Heart left ventricle (tissue), 16 donors: ENCODE measurements around the gene OXLD1. TPM values are rescaled to one million over a fixed set of nuclear protein-coding genes. Genes with fewer than 3 reads are reported as not detected.

Experiments
- ATAC-seq, 4 donors: fragments of 200-7000 bp; cut with Tn5 transposase; one replicate each; pipeline ENCODE4 v1.9.1; 2020 to 2022; ENCODE audit warnings: moderate library complexity in 4 of 4, mild to moderate bottlenecking in 3 of 4, moderate number of reproducible peaks in 1 of 4
- DNase-seq, 5 donors: peaks; one replicate each; pipeline ENCODE4 v3.0.0-alpha.2; 2020
- H3K27ac ChIP-seq, 12 donors: fragments of 200-600 bp; sonication (generic) in 4 of 12; one replicate each; pipeline versions ENCODE4 v1.5.0 to v1.8.0; 2016 to 2022; ENCODE audit warnings: mild to moderate bottlenecking in 2 of 12
- H3K27me3 ChIP-seq, 9 donors: fragments of 200-600 bp; sonication (generic) in 2 of 9; one replicate each; pipeline versions ENCODE4 v1.5.1 to v1.8.0; 2016 to 2022; ENCODE audit warnings: mild to moderate bottlenecking in 3 of 9
- H3K36me3 ChIP-seq, 9 donors: fragments of 200-600 bp; sonication (generic) in 2 of 9; one replicate each; pipeline versions ENCODE4 v1.5.0 to v1.8.0; 2018 to 2022; ENCODE audit warnings: mild to moderate bottlenecking in 2 of 9
- H3K4me1 ChIP-seq, 12 donors: fragments of 200-600 bp; sonication (generic) in 4 of 12; one replicate each; pipeline versions ENCODE4 v1.5.0 to v1.8.0; 2016 to 2022; ENCODE audit warnings: mild to moderate bottlenecking in 3 of 12
- H3K4me3 ChIP-seq, 12 donors: fragments of 200-600 bp; sonication (generic) in 4 of 12; one replicate each; pipeline versions ENCODE4 v1.5.0 to v1.8.0; 2017 to 2022; ENCODE audit warnings: mild to moderate bottlenecking in 9 of 12, moderate library complexity in 4 of 12
- H3K9me3 ChIP-seq, 12 donors: fragments of 200-600 bp; sonication (generic) in 4 of 12; one replicate each; pipeline versions ENCODE4 v1.5.0 to v1.8.0; 2016 to 2022; ENCODE audit warnings: mild to moderate bottlenecking in 1 of 12
- CTCF ChIP-seq, 12 donors: fragments of 200-600 bp; sonication (generic) in 4 of 12; IDR thresholded peaks; one replicate each; pipeline versions ENCODE4 v1.5.0 to v1.8.0; 2018 to 2022; ENCODE audit warnings: antibody characterized with exemption in 12 of 12, mild to moderate bottlenecking in 5 of 12
- POLR2A ChIP-seq, 2 donors: fragments of 450-650 bp; IDR thresholded peaks; one replicate each; pipeline ENCODE4 v1.6.1; 2017; ENCODE audit warnings: antibody characterized with exemption in 2 of 2, mild to moderate bottlenecking in 2 of 2, moderate library complexity in 2 of 2
- WGBS, 4 donors: extraction: QIAGEN DNeasy Blood & Tissue Kit in 2 of 4; methylation state at CpG; one replicate each; pipeline versions ENCODE4 v1.1.5 to v1.1.7; 2013 to 2018; 5-methylcytosine and 5-hydroxymethylcytosine counted together
- intact Hi-C, 10 donors: fragments of 100-400 bp; cut with DNase I; formaldehyde crosslinking; loops; one replicate each; pipeline versions ENCODE4 v1.11.1 to v1.14.2; 2022
- polyA plus RNA-seq, 2 donors: library from polyadenylated mRNA; stranded (reverse); fragments of 200-250 nt; gene quantifications; one replicate each; pipeline ENCODE4 v1.2.3, GENCODE V29; 2013
- total RNA-seq, 9 donors: library from RNA; depleted of rRNA in 2 of 9; stranded (reverse); fragments of >200 nt in 2 of 9; fragmentation: NEBNext Ultra II Directional in 3 of 9; extraction: Animal tissue kit (Norgen Biotek cat#: 25700) in 3 of 9; gene quantifications; one replicate each; pipeline versions ENCODE4 v1.1.0 to v1.2.4, GENCODE V29; 2016 to 2023
- donor health status: ischemic (EF 13 %, LVEDD 7.1; RV severe dilation, severe dysfunction).
- donor health status: healthy with polysubstance abuse.
- donor health status: DM: no; HTN: yes; CAD: no.
- donor health status: DM: no; HTN: no; CAD: no.
- donor health status: ischemic (EF 25% LVEDD 6.9; RV normal size, moderate dysfunction).
- donor health status: ischemic (EF 25% LVEDD 5.7; RV mildly dilated, moderate dysfunction).
- donor health status: healthy.
- donor health status: DM: yes; HTN: yes; CAD: no.
- donor health status: ischemic (EF 35%, LVEDD 5.7; RV mildly dilated, moderate dysfunction).
- donor health status: nonischemic (EF 11% LVEDD 7.7; RV severe dilation, severe dysfunction).
- donor health status: DM: yes; HTN: yes; CAD: no.
- donor health status: PGD.
- donor health status: ischemic (EF 29% LVEDD 5.4; RV normal size, mild dysfunction).
- donor health status: nonischemic (EF 23%, LVEDD 6.1; RV moderate dilation, normal function).

OXLD1 gene
- total and polyA plus RNA-seq, 11 donors, result 16.9 to 42.9 (median 22.1) TPM

- no peak for DNase-seq
- intact Hi-C loops, result no loop called here
- H3K9me3 ChIP-seq, result no peaks in the 10 kb centered on the region
- WGBS, 4 donors, result 80 to 89% (median 88%) methylated on average over 13 to 25 of the region's 25 CpGs
- peaks cover 6 to 40% (median 30%) of the 10 kb centered on the region in 12 donors for H3K4me1 ChIP-seq
- TF ChIP-seq CTCF (IDR thresholded peaks at IDR 0.05) (no peak), POLR2A (IDR thresholded peaks at IDR 0.05) (no peak)
- no peak for ATAC-seq
- peaks cover 0 to 43% (median 36%) of the 10 kb centered on the region in 9 donors for H3K36me3 ChIP-seq
- no peak overlapping the region for H3K27ac ChIP-seq
- no peak overlapping the region for H3K4me3 ChIP-seq
- H3K27me3 ChIP-seq, result no peaks in the 10 kb centered on the region
Measured at GRCh38 chr17:81707725-81708646, 41.6 kb upstream of the OXLD1 start.

- TF ChIP-seq POLR2A (IDR thresholded peaks at IDR 0.05), result no peak
- 89 to 93% (median 92%) methylated on average over 26 to 54 of the region's 54 CpGs for WGBS, 4 donors
- ATAC-seq, result no peak
- Histone ChIP-seq H3K27ac (no peak overlapping the region), H3K36me3 (peaks cover 0 to 44% (median 36%) of the 10 kb centered on the region in 9 donors), H3K9me3 (no peaks in the 10 kb centered on the region), H3K4me3 (no peak overlapping the region), H3K4me1 (peaks cover 6 to 39% (median 30%) of the 10 kb centered on the region in 12 donors), H3K27me3 (no peaks in the 10 kb centered on the region)
- intact Hi-C loops, result no loop called here
- DNase-seq, result no peak
Measured at GRCh38 chr17:81706757-81707624, 40.6 kb upstream of the OXLD1 start.

GRCh38 chr17:81706232-81706611, 39.8 kb upstream of the OXLD1 start:
- 89 to 95% (median 93%) methylated on average over 16 to 17 of the region's 17 CpGs for WGBS, 4 donors
- Histone ChIP-seq H3K36me3 (peaks cover 0 to 51% (median 42%) of the 10 kb centered on the region in 9 donors), H3K4me3 (no peak overlapping the region)

More at GRCh38 chr17:81706232-81706611, 39.8 kb upstream of the OXLD1 start:
- TF ChIP-seq POLR2A (IDR thresholded peaks at IDR 0.05), result no peak
- TF ChIP-seq CTCF (IDR thresholded peaks at IDR 0.05), result no peak
- Histone ChIP-seq H3K4me1 (peaks cover 4 to 40% (median 32%) of the 10 kb centered on the region in 12 donors), H3K27ac (no peak overlapping the region), H3K9me3 (no peaks in the 10 kb centered on the region), H3K27me3 (no peaks in the 10 kb centered on the region)
- ATAC-seq (no peak), DNase-seq (no peak)
- intact Hi-C loops, result no loop called here
